Measurements from ENCODE around the gene DEFB132. TPM values are rescaled to one million over a fixed set of nuclear protein-coding genes. Genes with fewer than 3 reads are reported as not detected.

Gene DEFB132
- total and polyA plus RNA-seq, 4 donors: 0.08 TPM; not detected in 2

GRCh38 chr20:297925-298775 is 40.6 kb downstream of the DEFB132 start:
- no peaks in the 10 kb centered on the region for H3K9me3 ChIP-seq (ENCODE audit: control insufficient read depth in 4 of 4, low read length in 3 of 4)
- DNase-seq (ENCODE audit: low spot score): peak; percentile 64
- peak overlapping the region; percentile 53 to 83 for H3K9ac ChIP-seq (ENCODE audit: low read depth in 1 of 2, low read length in 2 of 2)
- TF ChIP-seq, protein P1, sequence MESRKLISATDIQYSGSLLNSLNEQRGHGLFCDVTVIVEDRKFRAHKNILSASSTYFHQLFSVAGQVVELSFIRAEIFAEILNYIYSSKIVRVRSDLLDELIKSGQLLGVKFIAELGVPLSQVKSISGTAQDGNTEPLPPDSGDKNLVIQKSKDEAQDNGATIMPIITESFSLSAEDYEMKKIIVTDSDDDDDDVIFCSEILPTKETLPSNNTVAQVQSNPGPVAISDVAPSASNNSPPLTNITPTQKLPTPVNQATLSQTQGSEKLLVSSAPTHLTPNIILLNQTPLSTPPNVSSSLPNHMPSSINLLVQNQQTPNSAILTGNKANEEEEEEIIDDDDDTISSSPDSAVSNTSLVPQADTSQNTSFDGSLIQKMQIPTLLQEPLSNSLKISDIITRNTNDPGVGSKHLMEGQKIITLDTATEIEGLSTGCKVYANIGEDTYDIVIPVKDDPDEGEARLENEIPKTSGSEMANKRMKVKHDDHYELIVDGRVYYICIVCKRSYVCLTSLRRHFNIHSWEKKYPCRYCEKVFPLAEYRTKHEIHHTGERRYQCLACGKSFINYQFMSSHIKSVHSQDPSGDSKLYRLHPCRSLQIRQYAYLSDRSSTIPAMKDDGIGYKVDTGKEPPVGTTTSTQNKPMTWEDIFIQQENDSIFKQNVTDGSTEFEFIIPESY (IDR thresholded peaks at IDR 0.05): no peak
- TF ChIP-seq HNF4G (IDR thresholded peaks at IDR 0.05) (no peak), FOXA2 (IDR thresholded peaks at IDR 0.05) (no peak), FOXA1 (IDR thresholded peaks at IDR 0.05) (no peak), NR2F2 (IDR thresholded peaks at IDR 0.05) (no peak), RXRA (IDR thresholded peaks at IDR 0.05) (peak in 1 of 2 donors; percentile 17), SP1 (IDR thresholded peaks at IDR 0.05) (no peak), EGR1 (IDR thresholded peaks at IDR 0.05; ENCODE audit: low read depth in 2 of 2) (no peak), GABPA (IDR thresholded peaks at IDR 0.05 in 1 of 2, conservative IDR thresholded peaks at IDR 0.05 in 1 of 2) (no peak), JUND (IDR thresholded peaks at IDR 0.05) (no peak), RAD21 (IDR thresholded peaks at IDR 0.05) (no peak), ATF3 (IDR thresholded peaks at IDR 0.05) (no peak), TAF1 (conservative IDR thresholded peaks at IDR 0.05) (no peak), CTCF (IDR thresholded peaks at IDR 0.05; ENCODE audit: low read depth, low read length, missing input control) (no peak), HNF4A (conservative IDR thresholded peaks at IDR 0.05) (peak in 1 of 2 donors; percentile 34), YY1 (IDR thresholded peaks at IDR 0.05) (peak; percentile 64)
- TF ChIP-seq, protein P2, sequence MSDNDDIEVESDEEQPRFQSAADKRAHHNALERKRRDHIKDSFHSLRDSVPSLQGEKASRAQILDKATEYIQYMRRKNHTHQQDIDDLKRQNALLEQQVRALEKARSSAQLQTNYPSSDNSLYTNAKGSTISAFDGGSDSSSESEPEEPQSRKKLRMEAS (IDR thresholded peaks at IDR 0.05): no peak
- TF ChIP-seq, protein P3, sequence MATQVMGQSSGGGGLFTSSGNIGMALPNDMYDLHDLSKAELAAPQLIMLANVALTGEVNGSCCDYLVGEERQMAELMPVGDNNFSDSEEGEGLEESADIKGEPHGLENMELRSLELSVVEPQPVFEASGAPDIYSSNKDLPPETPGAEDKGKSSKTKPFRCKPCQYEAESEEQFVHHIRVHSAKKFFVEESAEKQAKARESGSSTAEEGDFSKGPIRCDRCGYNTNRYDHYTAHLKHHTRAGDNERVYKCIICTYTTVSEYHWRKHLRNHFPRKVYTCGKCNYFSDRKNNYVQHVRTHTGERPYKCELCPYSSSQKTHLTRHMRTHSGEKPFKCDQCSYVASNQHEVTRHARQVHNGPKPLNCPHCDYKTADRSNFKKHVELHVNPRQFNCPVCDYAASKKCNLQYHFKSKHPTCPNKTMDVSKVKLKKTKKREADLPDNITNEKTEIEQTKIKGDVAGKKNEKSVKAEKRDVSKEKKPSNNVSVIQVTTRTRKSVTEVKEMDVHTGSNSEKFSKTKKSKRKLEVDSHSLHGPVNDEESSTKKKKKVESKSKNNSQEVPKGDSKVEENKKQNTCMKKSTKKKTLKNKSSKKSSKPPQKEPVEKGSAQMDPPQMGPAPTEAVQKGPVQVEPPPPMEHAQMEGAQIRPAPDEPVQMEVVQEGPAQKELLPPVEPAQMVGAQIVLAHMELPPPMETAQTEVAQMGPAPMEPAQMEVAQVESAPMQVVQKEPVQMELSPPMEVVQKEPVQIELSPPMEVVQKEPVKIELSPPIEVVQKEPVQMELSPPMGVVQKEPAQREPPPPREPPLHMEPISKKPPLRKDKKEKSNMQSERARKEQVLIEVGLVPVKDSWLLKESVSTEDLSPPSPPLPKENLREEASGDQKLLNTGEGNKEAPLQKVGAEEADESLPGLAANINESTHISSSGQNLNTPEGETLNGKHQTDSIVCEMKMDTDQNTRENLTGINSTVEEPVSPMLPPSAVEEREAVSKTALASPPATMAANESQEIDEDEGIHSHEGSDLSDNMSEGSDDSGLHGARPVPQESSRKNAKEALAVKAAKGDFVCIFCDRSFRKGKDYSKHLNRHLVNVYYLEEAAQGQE (IDR thresholded peaks at IDR 0.05): peak; percentile 23
- peak overlapping the region; percentile 85 to 92 (median 85) for H3K4me3 ChIP-seq (ENCODE audit: low read depth in 1 of 3, low read length in 3 of 3)
- peak overlapping the region; percentile 79 to 95 for H3K27ac ChIP-seq (ENCODE audit: low read depth in 1 of 2, low read length in 2 of 2)
- H3K27me3 ChIP-seq (ENCODE audit: control insufficient read depth in 4 of 4, insufficient read depth in 4 of 4, low read length in 3 of 4): no peaks in the 10 kb centered on the region
- WGBS: under 1% methylated on average over 75 of the region's 75 CpGs
- peaks cover 0 to 35% (median 27%) of the 10 kb centered on the region in 4 donors for H3K4me1 ChIP-seq (ENCODE audit: control insufficient read depth in 4 of 4, insufficient read depth in 4 of 4, low read length in 3 of 4)
- H3K36me3 ChIP-seq (ENCODE audit: control insufficient read depth in 4 of 4, insufficient read depth in 3 of 4, low read depth in 1 of 4, low read length in 3 of 4): peaks cover 0 to 4% (median 0%) of the 10 kb centered on the region in 4 donors
